Glomerular visceral epithelial cell (primary cell): Measurements from ENCODE around the gene LAMTOR1.

Experiments
- DNase-seq: peaks from one replicate; pipeline ENCODE4 v3.0.0-alpha.2; 2016; ENCODE audit errors: extremely low spot score

The LAMTOR1 gene

GRCh38 chr11:72081821-72082453, 21.2 kb downstream of the LAMTOR1 start:
- DNase-seq, result no peak

GRCh38 chr11:72081184-72081644, 21.9 kb downstream of the LAMTOR1 start:
- no peak for DNase-seq

- DNase-seq, result peak; percentile 100
These were observed 22.5 kb downstream of the LAMTOR1 start, which contains the start of the genes LRRC51 and NUMA1 for GRCh38 chr11:72080326-72081183. LRRC51 (plus strand) TSS chr11:72080850; CDS start chr11:72089084, 8,234 bp downstream. NUMA1 (minus strand) TSS chr11:72080542; CDS start chr11:72035943, 44,599 bp downstream.

GRCh38 chr11:72079819-72080325, 23.2 kb downstream of the LAMTOR1 start:
- DNase-seq, result no peak

GRCh38 chr11:72078477-72078876, 24.6 kb downstream of the LAMTOR1 start:
- no peak for DNase-seq

- no peak for DNase-seq
These were observed 27.3 kb downstream of the LAMTOR1 start for GRCh38 chr11:72075756-72076155.

GRCh38 chr11:72075109-72075508, 28.0 kb downstream of the LAMTOR1 start:
- DNase-seq, result no peak

GRCh38 chr11:72072348-72072747, 30.7 kb downstream of the LAMTOR1 start:
- DNase-seq, result peak; percentile 70

GRCh38 chr11:72070491-72070890, 32.6 kb downstream of the LAMTOR1 start:
- DNase-seq, result peak; percentile 40

GRCh38 chr11:72069787-72070251, 33.3 kb downstream of the LAMTOR1 start:
- peak; percentile 87 for DNase-seq

- DNase-seq, result peak; percentile 13
These were observed 33.9 kb downstream of the LAMTOR1 start for GRCh38 chr11:72069200-72069599.

- no peak for DNase-seq
These were observed 35.4 kb downstream of the LAMTOR1 start for GRCh38 chr11:72067676-72068075.

GRCh38 chr11:72067266-72067665, 35.8 kb downstream of the LAMTOR1 start:
- no peak for DNase-seq

- DNase-seq, result no peak
These were observed 36.2 kb downstream of the LAMTOR1 start for GRCh38 chr11:72066855-72067254.

GRCh38 chr11:72061739-72062396, 41.2 kb downstream of the LAMTOR1 start:
- DNase-seq, result no peak

GRCh38 chr11:72058416-72059034, 44.6 kb downstream of the LAMTOR1 start:
- no peak for DNase-seq

- DNase-seq, result no peak
These were observed 54.2 kb downstream of the LAMTOR1 start for GRCh38 chr11:72048766-72049460.
